ENCODE data around the gene TRMT61A. TPM values are rescaled to one million over a fixed set of nuclear protein-coding genes. Genes with fewer than 3 reads are reported as not detected.
"Not testable (repeated sequence)": the region's sequence is repeated elsewhere in the genome, so short reads cannot be mapped to it uniquely, and the experiment has no call there.

Gene TRMT61A
- total RNA-seq, 1 donor from 2014 or later: 21.8 TPM

DNA sequence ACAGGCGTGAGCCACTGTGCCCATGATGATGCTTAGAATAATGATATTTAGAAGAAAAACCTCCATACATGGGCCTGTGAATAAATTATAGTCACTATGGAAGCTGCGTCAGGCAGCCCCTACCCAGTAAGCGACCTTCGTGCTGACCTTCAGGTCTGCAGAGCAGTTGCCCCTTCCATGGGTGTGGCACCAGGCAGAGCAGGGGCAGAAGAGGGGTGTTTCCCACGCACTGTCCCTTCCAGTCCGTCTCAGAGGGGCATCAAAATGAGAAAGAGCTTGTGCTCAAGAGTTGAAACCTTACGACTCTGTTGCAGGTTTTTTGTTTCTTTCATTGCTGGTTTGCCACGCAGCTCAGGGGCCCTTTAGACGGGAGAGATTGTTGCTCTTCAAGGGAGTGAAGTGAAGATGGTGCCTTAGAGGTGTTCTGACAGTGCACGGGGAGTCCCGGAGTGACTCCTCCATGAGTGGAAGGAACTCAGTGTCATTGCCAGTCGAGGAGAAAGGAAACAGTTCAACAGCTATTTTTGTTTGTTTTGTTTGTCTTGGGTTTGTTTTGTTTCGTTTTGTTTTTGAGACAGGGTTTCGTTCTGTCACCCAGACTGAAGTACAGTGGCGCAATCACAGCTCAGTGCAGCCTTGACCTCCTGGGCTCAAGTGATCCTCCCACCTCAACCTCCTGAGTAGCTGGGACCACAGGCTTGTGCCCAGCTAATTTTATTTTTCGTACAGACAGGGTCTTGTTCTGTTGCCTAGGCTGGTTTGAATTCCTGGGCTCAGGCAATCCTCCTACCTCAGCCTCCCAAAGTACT is 20.3 kb upstream of the TRMT61A start:
- Mint-ChIP-seq H3K36me3 (ENCODE audit: low read depth) (peaks cover 44% of the 10 kb centered on the region), H3K27me3 (no peaks in the 10 kb centered on the region), H3K4me1 (peaks cover 3% of the 10 kb centered on the region), H3K27ac (no peak overlapping the region), H3K4me3 (no peak overlapping the region), H3K9me3 (no peaks in the 10 kb centered on the region)
- ChIA-PET POLR2A (no interaction called here), CTCF (interaction anchor here (0.9 kb wide), 1 partner anchor 10 kb away, joined by 5 read pairs; no protein-coding TSS in a partner anchor)
- intact Hi-C loops (cut with micrococcal nuclease): no loop called here
- TF ChIP-seq, protein P1, sequence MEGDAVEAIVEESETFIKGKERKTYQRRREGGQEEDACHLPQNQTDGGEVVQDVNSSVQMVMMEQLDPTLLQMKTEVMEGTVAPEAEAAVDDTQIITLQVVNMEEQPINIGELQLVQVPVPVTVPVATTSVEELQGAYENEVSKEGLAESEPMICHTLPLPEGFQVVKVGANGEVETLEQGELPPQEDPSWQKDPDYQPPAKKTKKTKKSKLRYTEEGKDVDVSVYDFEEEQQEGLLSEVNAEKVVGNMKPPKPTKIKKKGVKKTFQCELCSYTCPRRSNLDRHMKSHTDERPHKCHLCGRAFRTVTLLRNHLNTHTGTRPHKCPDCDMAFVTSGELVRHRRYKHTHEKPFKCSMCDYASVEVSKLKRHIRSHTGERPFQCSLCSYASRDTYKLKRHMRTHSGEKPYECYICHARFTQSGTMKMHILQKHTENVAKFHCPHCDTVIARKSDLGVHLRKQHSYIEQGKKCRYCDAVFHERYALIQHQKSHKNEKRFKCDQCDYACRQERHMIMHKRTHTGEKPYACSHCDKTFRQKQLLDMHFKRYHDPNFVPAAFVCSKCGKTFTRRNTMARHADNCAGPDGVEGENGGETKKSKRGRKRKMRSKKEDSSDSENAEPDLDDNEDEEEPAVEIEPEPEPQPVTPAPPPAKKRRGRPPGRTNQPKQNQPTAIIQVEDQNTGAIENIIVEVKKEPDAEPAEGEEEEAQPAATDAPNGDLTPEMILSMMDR (IDR thresholded peaks at IDR 0.05): no peak
- ATAC-seq (ENCODE audit: low read depth): no peak
- no peak for DNase-seq

DNA sequence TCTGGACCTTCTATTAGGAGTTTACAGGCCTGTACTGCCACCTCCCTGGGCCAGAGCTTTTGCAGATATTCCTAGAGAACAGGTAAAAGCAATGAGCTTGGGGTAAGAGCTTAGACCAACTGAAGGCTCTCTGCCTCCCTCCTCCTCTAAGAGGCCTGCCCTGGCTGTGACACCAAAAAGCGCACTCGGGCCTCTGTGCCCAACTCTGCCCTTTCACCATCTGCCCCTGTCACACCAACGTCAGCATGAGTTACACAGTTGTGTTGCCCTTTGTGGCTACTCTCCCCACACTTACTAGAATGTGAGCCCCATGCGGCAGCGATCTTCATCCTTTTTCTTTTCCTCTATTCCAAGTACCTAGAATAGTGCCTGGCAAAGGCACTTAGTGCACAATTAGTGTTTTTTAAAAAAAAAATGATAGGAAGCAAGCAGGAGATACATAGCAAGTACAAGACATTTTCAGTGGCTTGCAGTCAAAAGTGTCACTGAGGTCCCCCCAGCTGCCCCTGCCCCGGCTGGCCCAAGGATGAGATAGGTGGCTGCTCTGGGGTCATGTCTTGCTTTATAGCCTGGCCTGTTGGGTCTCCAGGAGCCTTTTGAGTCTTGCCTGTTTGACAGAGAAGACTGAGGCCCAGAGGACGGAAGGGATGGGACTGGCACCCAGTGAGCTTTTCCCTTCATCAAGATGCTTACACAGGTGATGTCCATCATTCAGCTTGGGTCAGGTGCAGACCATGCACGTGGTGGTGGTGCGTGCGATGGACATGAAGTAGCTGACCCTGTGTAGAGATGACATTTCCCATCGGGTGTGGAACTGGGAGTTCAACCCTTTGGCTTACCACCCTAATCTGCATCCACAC is 18.9 kb upstream of the TRMT61A start:
- Mint-ChIP-seq H3K27me3 (no peaks in the 10 kb centered on the region), H3K27ac (peak overlapping the region; percentile 6), H3K36me3 (ENCODE audit: low read depth) (peaks cover 32% of the 10 kb centered on the region), H3K4me3 (no peak overlapping the region), H3K4me1 (peaks cover 3% of the 10 kb centered on the region), H3K9me3 (no peaks in the 10 kb centered on the region)
- DNase-seq: no peak
- CTCF ChIA-PET: no interaction called here
- TF ChIP-seq, protein P1 (IDR thresholded peaks at IDR 0.05): no peak
- no peak for ATAC-seq (ENCODE audit: low read depth)
- POLR2A ChIA-PET: interaction anchor here (0.6 kb wide), 1 partner anchor 87 kb away, joined by 3 read pairs; no protein-coding TSS in a partner anchor
- intact Hi-C loops (cut with micrococcal nuclease): no loop called here

DNA sequence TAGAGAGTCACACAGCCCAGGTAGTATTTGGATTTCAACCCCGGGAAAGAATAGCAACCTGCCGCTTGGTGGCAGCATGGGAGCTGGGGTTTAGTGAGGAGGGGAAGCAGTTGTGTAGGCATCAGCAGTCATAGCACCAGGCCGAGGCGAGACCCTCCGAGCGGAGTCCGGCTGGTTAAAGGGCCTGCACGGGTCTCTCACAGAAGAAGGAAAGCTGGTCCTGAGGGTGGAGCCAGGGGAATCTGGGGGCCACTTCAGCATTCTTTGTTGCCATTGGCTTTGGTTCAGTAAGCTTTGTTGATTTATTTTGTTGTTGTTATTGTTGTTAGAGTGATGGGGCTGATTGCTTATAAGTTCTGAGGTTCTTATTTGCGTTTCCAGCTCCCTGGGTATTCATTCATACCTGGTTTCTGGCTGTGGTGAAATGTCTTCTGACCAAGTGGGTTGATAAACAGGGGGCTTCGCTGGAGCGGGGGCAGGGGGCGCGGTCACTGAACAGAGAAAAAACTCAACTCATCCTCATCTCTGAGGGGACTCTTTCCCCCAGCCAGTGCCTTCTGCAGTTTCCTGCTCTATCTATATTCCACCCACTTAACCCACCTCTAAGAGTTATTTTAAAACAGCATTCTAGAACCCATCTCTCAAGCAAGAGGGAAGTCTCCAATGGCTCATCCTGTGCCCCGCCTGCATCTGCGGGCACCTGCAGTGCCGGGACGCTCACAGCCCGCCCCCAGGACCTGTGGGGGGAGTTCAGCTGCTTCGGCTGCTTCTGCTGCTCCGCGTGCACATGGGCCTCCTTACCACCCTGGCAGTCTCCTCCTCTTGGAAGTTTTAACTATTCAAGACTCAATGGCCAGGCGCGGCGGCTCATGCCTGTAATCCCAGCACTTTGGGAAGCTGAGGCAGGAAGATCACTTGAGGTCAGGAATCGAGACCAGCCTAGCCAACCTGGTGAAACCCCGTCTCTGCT is 18.0 kb upstream of the TRMT61A start:
- TF ChIP-seq, protein P1 (IDR thresholded peaks at IDR 0.05): no peak
- DNase-seq (no peak), ATAC-seq (ENCODE audit: low read depth) (no peak)
- H3K36me3 Mint-ChIP-seq (ENCODE audit: low read depth): peaks cover 25% of the 10 kb centered on the region
- POLR2A ChIA-PET: interaction anchor here (0.6 kb wide), 1 partner anchor 88 kb away, joined by 3 read pairs; no protein-coding TSS in a partner anchor
- intact Hi-C loops (cut with micrococcal nuclease): no loop called here
- no peak overlapping the region for H3K4me3 Mint-ChIP-seq
- peaks cover 3% of the 10 kb centered on the region for H3K4me1 Mint-ChIP-seq
- H3K9me3 Mint-ChIP-seq: no peaks in the 10 kb centered on the region
- H3K27ac Mint-ChIP-seq: no peak overlapping the region
- CTCF ChIA-PET: no interaction called here
- no peaks in the 10 kb centered on the region for H3K27me3 Mint-ChIP-seq

DNA sequence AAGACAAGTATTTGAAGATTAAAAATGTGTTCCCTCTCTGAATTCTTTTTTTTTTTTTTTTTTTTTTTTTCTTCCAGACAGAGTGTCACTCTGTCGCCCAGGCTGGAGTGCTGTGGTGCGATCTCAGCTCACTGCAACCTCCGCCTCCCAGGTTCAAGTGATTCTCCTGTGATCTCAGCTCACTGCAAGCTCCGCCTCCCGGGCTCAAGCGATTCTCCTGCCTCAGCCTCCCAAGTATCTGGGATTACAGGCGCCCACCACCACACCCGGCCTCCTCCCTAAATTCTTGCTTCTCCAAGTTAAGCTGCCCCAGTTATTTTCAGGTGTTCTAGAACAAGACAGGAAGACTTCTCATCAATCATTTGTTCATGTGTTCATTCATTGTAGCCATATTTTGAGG is 16.8 kb upstream of the TRMT61A start:
- H3K27ac Mint-ChIP-seq; CTCF ChIA-PET; ATAC-seq (ENCODE audit: low read depth); H3K4me3 Mint-ChIP-seq; DNase-seq; POLR2A ChIA-PET; intact Hi-C loops (cut with micrococcal nuclease); H3K9me3 Mint-ChIP-seq; H3K4me1 Mint-ChIP-seq; H3K27me3 Mint-ChIP-seq: not testable (repeated sequence)
- peaks cover 21% of the 10 kb centered on the region for H3K36me3 Mint-ChIP-seq (ENCODE audit: low read depth)

Measured in activated B cell treated with CpG ODN at 0.5 μM for 24 hours (primary cell).